ENCODE results near the gene PPP1R11.

PPP1R11 gene

GRCh38 chr6:30042914-30043313, 24.1 kb upstream of the PPP1R11 start:
- no peak for DNase-seq (ENCODE audit: low read depth)
- TF ChIP-seq CTCF (IDR thresholded peaks at IDR 0.05; ENCODE audit: insufficient read depth, low read depth, low read length, missing control alignments), result no peak
- H3K4me3 ChIP-seq (ENCODE audit: low read length), result no peak overlapping the region

- TF ChIP-seq CTCF (IDR thresholded peaks at IDR 0.05; ENCODE audit: insufficient read depth, low read depth, low read length, missing control alignments), result no peak
- DNase-seq (ENCODE audit: low read depth), result no peak
- H3K4me3 ChIP-seq (ENCODE audit: low read length), result no peak overlapping the region
Measured at GRCh38 chr6:30043744-30044143, 23.3 kb upstream of the PPP1R11 start.

GRCh38 chr6:30044630-30045029, 22.4 kb upstream of the PPP1R11 start:
- DNase-seq (ENCODE audit: low read depth), result peak; percentile 53
- no peak for TF ChIP-seq CTCF (IDR thresholded peaks at IDR 0.05; ENCODE audit: insufficient read depth, low read depth, low read length, missing control alignments)
- H3K4me3 ChIP-seq (ENCODE audit: low read length), result no peak overlapping the region

- no peak for DNase-seq (ENCODE audit: low read depth)
- H3K4me3 ChIP-seq (ENCODE audit: low read length), result no peak overlapping the region
- TF ChIP-seq CTCF (IDR thresholded peaks at IDR 0.05; ENCODE audit: insufficient read depth, low read depth, low read length, missing control alignments), result no peak
Measured at GRCh38 chr6:30047220-30047619, 19.8 kb upstream of the PPP1R11 start.

GRCh38 chr6:30053682-30054081, 13.3 kb upstream of the PPP1R11 start:
- TF ChIP-seq CTCF (IDR thresholded peaks at IDR 0.05; ENCODE audit: insufficient read depth, low read depth, low read length, missing control alignments), result no peak
- DNase-seq (ENCODE audit: low read depth), result no peak
- no peak overlapping the region for H3K4me3 ChIP-seq (ENCODE audit: low read length)

- no peak overlapping the region for H3K4me3 ChIP-seq (ENCODE audit: low read length)
- DNase-seq (ENCODE audit: low read depth), result no peak
- TF ChIP-seq CTCF (IDR thresholded peaks at IDR 0.05; ENCODE audit: insufficient read depth, low read depth, low read length, missing control alignments), result no peak
Measured at GRCh38 chr6:30055513-30055912, 11.5 kb upstream of the PPP1R11 start.

GRCh38 chr6:30060606-30061091, 6.3 kb upstream of the PPP1R11 start:
- peak; percentile 26 for DNase-seq (ENCODE audit: low read depth)
- TF ChIP-seq CTCF (IDR thresholded peaks at IDR 0.05; ENCODE audit: insufficient read depth, low read depth, low read length, missing control alignments), result no peak
- peak overlapping the region; percentile 99 for H3K4me3 ChIP-seq (ENCODE audit: low read length)
